ENCODE results near the gene SAMD7. TPM values are rescaled to one million over a fixed set of nuclear protein-coding genes. Genes with fewer than 3 reads are reported as not detected.

Gene SAMD7
- polyA plus RNA-seq, 3 donors, result not detected

DNA sequence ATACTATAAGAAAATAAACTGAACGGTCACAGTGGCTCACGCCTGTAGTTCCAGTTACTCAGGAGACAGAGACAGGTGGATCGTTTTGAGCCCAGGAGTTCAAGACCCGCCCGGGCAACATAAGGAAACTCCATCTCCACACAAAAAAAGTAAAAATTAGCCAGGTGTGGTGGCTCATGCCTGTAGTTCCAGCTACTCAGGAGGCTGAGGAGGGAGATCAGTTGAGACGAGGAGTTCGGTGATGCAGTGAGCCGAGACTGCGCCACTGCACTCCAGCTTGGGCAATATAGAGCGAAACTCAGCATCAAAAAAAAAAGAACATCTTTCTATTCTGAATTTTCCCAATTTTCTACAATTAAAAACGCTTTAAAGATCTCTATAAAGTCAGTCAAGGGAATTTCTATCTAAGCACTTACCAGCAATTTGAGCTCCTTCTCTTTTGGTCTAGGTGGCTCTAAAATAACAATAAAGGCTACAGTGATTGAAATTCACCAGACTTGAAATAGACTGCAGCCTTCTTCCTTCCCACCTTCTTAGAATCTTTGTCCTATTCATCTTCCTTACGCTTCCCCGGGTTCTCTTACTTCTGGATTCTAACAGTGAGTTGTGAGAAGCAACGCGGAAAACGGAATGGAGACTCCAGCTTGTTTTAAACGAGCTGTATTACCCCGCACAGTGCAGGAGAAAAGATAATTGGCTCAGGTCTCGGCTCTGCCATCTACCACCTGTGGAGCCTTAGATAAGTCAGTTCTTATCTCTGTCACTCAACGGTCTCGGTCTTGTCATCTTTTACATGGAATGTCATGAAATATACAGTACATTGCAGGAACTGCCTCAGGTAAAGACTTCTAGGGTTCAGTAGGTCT lies 54.4 kb downstream of the SAMD7 start:
- peak in 1 of 3 donors; percentile 23 for DNase-seq (ENCODE audit: low read depth in 3 of 3, low spot score in 2 of 3)

- DNase-seq (ENCODE audit: low read depth in 3 of 3, low spot score in 2 of 3), result peak; percentile 88 to 92 (median 89)
Measured at GRCh38 chr3:169966428-169966950, 55.1 kb downstream of the SAMD7 start, which contains the start of gene SEC62. Gene SEC62, plus strand, starts transcription at chr3:169966807. Its CDS starts 16 bp downstream, at chr3:169966823.

GRCh38 chr3:169966951-169967915 lies 55.9 kb downstream of the SAMD7 start:
- peak in 2 of 3 donors; percentile 43 to 47 for DNase-seq (ENCODE audit: low read depth in 3 of 3, low spot score in 2 of 3)

DNA sequence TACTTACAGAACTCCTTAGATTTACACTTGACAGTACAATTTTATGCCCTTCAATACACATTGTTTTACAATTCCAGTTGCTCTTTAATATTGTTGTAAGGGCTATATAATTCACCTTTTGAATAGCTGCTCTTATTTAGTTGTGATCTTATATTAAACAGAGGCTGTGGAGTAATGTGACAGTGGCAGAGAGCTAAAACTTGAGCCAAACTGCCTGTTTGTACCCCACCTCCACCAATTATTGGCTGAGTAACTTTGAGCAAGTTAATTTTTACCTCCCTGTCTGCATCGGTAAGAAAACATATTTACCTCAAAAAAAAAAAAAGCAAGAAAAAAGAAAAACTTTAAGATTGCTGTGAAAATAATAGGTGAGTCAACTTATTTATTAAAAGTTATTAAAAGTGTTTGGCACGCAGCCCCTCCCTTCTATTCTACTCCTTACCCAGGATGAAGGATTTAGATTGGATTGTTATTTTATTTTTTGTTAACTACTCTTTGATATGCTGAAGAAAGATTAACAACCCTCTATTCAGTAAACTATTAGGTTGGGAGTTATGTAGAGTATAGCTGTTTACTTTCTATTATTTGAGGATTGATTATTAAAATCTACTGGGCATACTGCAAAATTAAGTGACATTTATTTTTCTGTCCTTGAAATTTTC lies 57.0 kb downstream of the SAMD7 start:
- DNase-seq (ENCODE audit: low read depth in 3 of 3, low spot score in 2 of 3), result no peak

DNA sequence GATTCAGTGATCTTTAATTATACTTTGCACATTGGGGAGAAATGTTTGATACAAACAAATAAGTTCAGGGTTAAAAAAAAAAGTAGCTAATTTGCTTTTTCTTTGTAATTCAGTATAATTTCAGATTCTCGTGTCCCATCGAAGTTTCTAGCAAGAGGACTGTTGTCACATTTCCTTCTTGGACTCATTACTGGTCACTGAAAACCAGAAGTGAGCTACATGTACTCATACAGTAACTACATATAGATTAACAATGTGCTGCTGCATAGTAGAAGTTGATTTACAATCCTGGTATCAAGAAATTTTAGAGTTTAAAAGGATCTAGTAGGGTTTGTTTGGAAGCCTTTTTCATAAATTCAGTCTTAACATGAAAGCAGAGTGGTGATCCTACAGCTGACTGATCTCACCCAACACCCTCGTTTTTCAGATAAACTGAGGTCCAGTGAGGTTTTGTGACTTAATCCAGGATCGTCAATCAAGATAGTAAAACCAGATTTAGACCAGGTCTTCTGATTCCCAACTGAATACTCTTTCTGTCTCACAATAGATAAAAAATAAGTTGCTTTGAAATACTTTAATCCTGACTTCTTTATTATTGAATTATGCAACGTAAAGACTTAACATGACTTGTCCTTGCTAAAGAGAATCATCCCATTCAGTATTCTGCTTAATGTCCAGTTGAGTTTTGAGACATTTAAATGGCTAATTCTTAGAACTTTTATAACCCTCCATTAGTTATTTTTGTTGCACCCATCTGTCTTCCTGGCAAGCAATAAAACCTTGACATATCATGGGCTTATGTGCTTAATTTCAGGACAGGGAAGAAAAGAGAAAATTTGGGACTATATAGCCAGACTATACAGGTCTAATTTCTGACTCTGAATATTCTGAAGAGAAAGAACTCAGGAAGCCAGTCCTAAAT lies 58.1 kb downstream of the SAMD7 start:
- no peak for DNase-seq (ENCODE audit: low read depth in 3 of 3, low spot score in 2 of 3)

GRCh38 chr3:169970847-169971246 lies 59.5 kb downstream of the SAMD7 start:
- DNase-seq (ENCODE audit: low read depth in 3 of 3, low spot score in 2 of 3), result no peak

GRCh38 chr3:169971522-169971921 lies 60.1 kb downstream of the SAMD7 start:
- DNase-seq (ENCODE audit: low read depth in 3 of 3, low spot score in 2 of 3), result no peak

DNA sequence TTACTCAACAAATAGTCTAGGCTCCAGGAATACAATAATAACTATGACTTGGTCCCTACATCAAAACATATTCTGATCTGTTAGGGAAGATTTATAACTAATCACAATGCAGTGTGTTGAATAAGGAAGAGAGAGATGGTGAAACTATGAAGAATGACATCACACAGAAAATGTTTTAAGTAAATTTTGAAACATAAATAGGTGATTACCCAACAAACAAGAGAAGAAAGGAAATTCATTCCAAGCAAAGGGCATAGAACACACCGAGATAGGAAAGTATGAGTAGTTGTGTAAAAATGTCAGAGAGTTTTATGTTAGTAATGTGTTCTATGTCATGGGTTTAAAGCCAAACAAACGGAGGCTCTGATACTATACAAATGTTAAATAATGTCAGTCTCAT lies 68.7 kb downstream of the SAMD7 start:
- DNase-seq (ENCODE audit: low read depth in 3 of 3, low spot score in 2 of 3), result no peak

DNA sequence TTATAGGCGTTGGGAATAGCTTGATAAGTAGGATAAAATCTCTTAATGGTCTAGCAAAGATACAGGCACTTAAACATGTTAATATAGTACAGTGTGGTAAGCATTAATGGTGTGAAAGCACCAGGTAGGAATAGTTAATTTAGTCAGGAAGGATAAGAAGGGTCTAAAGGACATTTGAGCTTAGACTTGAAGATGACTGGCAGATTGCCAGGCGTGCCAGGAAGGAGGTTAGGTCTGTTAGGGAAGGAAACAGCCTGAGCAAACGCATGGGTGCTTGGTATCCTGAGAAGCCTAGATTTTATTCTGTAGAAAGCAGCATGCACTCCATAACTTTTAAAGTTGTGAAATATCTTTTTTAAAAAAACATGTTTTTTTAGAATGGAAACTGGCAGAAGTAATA lies 72.9 kb downstream of the SAMD7 start:
- DNase-seq (ENCODE audit: low read depth in 3 of 3, low spot score in 2 of 3), result no peak

Other genes with a start within 250 kb of the SAMD7 start
- gene MECOM, start 247.9 kb upstream of the SAMD7 start, polyA plus RNA-seq (ENCODE audit: insufficient read length in 3 of 3), result 100 to 1,000 TPM; 183 to 223 (median 214) TPM
- gene TERC, start 146.5 kb upstream of the SAMD7 start, polyA plus RNA-seq (ENCODE audit: insufficient read length in 3 of 3), result under 1 TPM in 1 of 3 donors, not detected in 2; 0.33 TPM
- 1 to 10 TPM; 4.1 to 5.6 (median 5.2) TPM for gene ACTRT3, start 142.0 kb upstream of the SAMD7 start, polyA plus RNA-seq (ENCODE audit: insufficient read length in 3 of 3)
- 10 to 100 TPM; 31.5 to 36.1 (median 36.0) TPM for gene MYNN, start 138.2 kb upstream of the SAMD7 start, polyA plus RNA-seq (ENCODE audit: insufficient read length in 3 of 3)
- under 1 TPM; 0.08 to 0.23 (median 0.18) TPM for gene LRRIQ4, start 98.7 kb upstream of the SAMD7 start, polyA plus RNA-seq (ENCODE audit: insufficient read length in 3 of 3)
- 10 to 100 TPM; 10.3 to 13.3 (median 13.1) TPM for gene LRRC34, start 98.7 kb upstream of the SAMD7 start, polyA plus RNA-seq (ENCODE audit: insufficient read length in 3 of 3)
- under 1 TPM; 0.17 to 0.37 (median 0.26) TPM for gene LRRC31, start 41.6 kb upstream of the SAMD7 start, polyA plus RNA-seq (ENCODE audit: insufficient read length in 3 of 3)
- gene SEC62, start 55.2 kb downstream of the SAMD7 start, polyA plus RNA-seq (ENCODE audit: insufficient read length in 3 of 3), result 100 to 1,000 TPM; 210 to 215 (median 214) TPM
- gene GPR160, start 126.4 kb downstream of the SAMD7 start, polyA plus RNA-seq (ENCODE audit: insufficient read length in 3 of 3), result 10 to 100 TPM; 29.9 to 36.3 (median 30.7) TPM

Data from right renal cortex interstitium (tissue), 3 donors.